Stomach (tissue), 4 donors: ENCODE results near the gene PDE4DIP.
"Not testable (repeated sequence)": the region's sequence is repeated elsewhere in the genome, so short reads cannot be mapped to it uniquely, and the experiment has no call there.

Experiments used
- POLR2A ChIP-seq, 4 donors: fragments of 450-650 bp; IDR thresholded peaks; one replicate each; pipeline ENCODE4 v1.6.1; 2016; ENCODE audit warnings: antibody characterized with exemption in 4 of 4, control low read depth in 2 of 4, mild to moderate bottlenecking in 1 of 4, moderate library complexity in 1 of 4
- TF ChIP-seq, protein P1 (sequence below), 7 experiments: fragments of 450-650 bp in 4 of 7; fragments of 200-600 bp in 3 of 7; sonication (generic) in 3 of 7; IDR thresholded peaks; one replicate each; pipeline ENCODE4 v1.5.1; 2016 to 2019; ENCODE audit warnings: antibody characterized with exemption in 7 of 7, control low read depth in 2 of 7, mild to moderate bottlenecking in 1 of 7

DNA sequence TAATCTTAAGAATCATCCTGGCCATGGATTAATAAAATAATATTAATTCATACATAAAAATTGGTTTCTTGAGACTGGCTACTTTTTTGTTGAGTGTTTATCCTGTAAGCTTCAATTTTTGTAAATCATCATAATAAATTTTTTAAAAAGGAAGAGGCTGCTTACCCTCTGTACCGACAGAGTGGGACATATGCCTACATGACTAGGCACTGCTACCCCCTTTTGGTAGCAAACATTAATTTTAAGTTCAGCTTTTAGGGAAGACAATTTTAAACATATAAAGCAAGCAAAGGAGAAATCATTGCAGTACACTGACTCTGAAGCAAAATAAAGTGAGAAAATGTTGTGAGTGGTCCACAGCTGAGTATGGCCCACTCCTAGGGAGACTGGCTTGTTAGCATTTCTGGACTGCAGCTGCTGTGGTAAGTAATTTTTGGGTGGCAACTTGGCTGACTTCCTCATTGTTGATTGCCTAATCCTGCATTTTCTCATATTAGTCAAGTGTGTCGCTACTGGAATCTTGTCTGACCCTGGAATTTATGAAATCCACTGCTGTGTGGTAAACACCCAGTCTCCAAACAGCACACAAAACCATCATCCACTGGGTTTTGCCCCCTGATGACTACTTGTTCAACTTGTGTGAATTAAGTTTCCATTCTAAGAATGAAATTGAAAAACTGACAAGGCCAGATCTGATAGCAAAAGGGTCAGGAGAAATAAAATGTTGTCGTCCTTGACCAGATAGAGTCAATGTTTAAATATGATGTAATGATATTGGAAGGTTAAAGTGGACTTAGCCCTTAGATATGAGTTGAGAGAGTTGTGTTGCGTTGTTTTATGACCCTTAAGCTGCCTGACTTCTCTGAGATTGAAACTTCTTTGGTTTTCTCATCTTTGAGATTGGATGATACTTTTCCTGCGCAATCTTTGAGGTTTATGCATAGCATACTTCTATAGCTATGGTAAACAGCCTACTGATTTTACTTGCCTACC is 50.4 kb downstream of the PDE4DIP start:
- TF ChIP-seq, protein P1, sequence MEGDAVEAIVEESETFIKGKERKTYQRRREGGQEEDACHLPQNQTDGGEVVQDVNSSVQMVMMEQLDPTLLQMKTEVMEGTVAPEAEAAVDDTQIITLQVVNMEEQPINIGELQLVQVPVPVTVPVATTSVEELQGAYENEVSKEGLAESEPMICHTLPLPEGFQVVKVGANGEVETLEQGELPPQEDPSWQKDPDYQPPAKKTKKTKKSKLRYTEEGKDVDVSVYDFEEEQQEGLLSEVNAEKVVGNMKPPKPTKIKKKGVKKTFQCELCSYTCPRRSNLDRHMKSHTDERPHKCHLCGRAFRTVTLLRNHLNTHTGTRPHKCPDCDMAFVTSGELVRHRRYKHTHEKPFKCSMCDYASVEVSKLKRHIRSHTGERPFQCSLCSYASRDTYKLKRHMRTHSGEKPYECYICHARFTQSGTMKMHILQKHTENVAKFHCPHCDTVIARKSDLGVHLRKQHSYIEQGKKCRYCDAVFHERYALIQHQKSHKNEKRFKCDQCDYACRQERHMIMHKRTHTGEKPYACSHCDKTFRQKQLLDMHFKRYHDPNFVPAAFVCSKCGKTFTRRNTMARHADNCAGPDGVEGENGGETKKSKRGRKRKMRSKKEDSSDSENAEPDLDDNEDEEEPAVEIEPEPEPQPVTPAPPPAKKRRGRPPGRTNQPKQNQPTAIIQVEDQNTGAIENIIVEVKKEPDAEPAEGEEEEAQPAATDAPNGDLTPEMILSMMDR (IDR thresholded peaks at IDR 0.05), result not testable (repeated sequence)
- not testable (repeated sequence) for TF ChIP-seq POLR2A (IDR thresholded peaks at IDR 0.05)
